ENCODE measurements around the gene PKIG. TPM values are rescaled to one million over a fixed set of nuclear protein-coding genes. Genes with fewer than 3 reads are reported as not detected.

PKIG gene
- total RNA-seq: 88.0 and 120 TPM in 2 replicates

DNA sequence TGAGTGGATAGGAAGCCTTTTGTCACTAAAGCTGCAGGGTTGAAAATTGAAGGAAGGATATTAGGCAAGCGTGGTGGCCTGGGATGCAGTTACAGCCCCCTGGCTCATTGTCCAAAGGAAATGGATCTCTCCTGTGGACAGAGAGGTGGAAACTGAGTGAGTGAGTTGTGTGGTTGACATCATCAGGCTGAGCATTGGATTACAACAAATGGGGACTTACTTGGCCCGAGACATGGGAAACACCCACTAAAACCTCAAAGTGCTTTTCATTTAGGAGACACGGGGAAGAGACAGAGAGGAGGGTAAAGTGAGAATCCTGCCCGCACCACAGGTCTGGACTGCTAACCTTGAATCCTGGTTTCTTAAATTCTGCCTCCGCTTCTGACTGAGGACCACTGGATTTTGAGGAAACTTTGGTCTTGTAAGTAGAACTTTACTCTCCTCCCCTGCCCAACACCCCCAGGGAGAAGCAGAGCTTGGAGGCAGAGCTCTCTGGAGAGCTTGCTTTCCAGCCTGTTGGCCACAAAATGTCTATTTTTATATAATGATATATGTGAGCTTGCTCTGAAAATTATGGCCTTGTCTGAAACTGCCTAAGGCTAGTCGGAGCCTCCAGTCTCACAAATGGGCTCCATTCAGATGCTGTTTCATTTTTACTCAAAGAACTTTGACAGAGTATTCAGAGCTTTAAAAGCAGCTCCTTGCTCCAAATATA lies at the start of gene PKIG:
Gene PKIG (plus strand): TSS at position 269 of the 715 bp plus-strand sequence. CDS start 31,978 bp downstream, outside the sequence.

DNA sequence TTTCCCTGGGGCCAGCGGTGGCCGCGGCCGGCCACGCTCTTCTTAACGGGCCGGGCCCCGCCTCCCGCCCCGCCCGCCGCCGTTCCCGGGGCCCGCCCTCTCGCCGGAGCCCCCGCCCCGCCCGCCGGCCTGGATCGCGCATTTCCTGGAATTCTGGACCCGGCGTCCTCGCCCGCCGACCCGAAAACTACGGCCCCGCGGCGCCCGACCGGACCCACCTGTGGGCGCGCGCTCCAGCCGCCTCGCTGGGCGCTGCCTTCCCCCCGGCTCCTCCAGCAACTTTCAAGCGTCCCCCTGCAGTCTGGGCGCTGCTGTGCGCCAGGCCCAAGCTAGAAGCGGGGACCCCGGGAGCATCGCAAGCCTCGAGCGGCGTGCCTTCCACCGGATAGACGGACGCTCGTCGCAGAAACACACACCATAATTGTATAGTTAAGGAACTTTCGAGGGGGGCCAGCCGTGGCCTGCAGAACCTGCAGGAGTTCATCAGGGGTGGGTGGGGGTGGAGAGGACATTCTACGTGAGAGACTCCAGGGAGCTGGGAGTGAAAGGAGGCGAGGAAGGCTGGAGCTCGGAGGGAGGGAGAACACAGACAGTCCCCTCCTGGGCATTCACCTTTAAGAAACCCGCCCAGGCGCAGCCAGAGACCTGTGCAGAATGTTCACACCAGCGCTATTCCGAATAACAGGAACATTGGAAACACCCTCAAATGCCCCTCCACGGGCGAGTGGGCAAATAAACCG lies 69.5 kb downstream of the PKIG start, which contains the start of gene ADA:
Gene ADA (minus strand): TSS at position 16 of the 740 bp plus-strand sequence. CDS start 92 bp downstream, outside the sequence.

Other genes starting within 250 kb of the PKIG start
- not detected in 2 replicates for gene R3HDML, start 245.5 kb upstream of the PKIG start, total RNA-seq
- not detected in 2 replicates for gene HNF4A, start 226.9 kb upstream of the PKIG start, total RNA-seq
- gene TTPAL, start 106.7 kb upstream of the PKIG start, total RNA-seq: 7.1 and 9.2 TPM in 2 replicates
- 118 and 157 TPM in 2 replicates for gene SERINC3, start 60.5 kb upstream of the PKIG start, total RNA-seq
- 5.3 and 14.7 TPM in 2 replicates for gene ADA, start 69.1 kb downstream of the PKIG start, total RNA-seq
- gene CCN5, start 132.8 kb downstream of the PKIG start, total RNA-seq: 1.1 and 5.0 TPM in 2 replicates
- 0.28 and 0.83 TPM in 2 replicates for gene KCNK15, start 163.3 kb downstream of the PKIG start, total RNA-seq
- gene RIMS4, start 228.0 kb downstream of the PKIG start, total RNA-seq: under 0.01 TPM in 1 of 2 replicates, not detected in the other